ENCODE measurements around the gene IMP3.
A peak's percentile ranks its signal among the peaks of the same experiment; 100 is the strongest.

IMP3 gene

DNA sequence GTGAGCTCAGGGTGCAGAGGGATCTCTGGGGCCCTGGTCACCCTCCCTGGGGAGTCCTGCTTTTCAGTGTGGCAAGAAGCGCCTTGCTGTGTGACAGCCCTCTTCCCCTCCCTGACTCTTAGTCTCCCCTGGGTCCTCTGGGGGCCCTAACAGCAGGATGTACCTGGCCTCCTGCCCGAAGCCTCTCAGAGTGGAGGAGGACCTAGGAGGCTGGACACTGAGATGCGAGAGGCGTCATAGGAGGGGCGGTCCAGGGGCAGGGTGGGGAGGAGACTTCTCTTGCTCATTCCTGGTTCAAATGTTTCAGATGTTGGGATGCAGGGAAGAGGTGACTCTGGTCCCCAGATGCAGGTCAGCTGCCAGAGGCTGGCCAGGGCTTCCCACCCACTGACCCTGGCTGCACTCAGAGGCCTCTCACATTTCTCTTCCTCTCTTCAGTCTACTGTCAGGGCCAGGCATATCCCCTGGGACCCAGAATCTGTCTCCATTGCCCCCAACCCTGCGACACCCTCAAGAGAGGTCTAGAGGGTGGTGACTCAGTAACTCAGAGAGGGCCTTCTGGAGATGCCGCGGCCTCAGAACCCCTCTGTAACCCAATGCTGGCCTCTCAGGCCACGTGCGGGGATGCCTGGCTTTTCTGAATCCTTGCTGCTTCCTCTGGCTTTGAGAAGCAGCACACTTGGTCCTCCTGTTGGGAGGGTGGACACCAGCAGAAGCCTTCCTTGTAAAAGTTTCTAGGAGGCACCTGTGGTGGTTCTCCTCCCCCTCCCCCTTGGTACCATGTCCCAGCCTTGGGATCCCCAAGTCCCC is 33.6 kb upstream of the IMP3 start:
- DNase-seq, result peak in 1 of 51 donors; percentile 15

GRCh38 chr15:75672646-75673425 is 32.8 kb upstream of the IMP3 start:
- peak in 15 of 51 donors; percentile 9 to 42 (median 24) for DNase-seq

DNA sequence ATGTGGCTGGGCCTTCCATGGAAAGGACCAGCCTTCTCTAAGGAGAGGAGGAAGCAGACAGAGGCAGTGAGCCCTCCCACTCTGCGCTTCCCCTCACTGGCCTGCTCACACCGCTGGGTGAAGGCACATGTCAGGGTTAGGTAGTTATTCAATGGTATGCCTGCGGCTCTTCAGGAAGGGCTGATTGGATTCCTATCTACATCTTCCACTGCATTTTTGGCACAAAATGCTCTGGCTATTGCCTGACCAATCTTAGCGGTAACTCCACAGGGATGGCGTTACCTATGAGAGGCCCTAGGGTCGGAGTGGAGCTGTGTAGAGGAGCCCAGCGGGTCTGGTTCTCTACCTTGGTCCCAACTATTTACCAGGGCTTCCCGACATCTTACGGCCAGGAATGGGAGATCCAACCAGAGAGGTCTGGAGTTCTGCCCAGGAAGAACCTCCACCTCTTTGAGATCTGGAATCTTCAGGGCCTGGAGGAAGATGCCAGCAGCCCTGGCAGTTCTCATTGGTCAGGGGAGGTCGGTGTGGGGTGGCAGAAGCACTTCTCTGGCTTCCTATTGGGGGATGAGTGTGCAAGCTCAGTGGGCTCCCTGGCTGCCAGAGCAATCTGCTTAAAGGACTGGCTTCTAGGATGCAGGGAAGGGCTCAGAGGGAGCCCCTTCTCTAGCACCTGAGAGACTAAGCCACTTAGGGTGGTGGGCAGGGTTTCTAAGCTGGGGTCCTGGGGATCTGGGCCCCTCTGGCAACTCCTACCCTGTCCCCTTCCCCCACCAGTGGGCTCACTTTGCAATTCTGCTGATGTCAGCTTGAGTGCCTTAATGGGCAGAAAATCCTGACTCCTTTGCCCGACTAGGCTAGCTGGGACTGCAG is 31.9 kb upstream of the IMP3 start:
- no peak for DNase-seq

DNA sequence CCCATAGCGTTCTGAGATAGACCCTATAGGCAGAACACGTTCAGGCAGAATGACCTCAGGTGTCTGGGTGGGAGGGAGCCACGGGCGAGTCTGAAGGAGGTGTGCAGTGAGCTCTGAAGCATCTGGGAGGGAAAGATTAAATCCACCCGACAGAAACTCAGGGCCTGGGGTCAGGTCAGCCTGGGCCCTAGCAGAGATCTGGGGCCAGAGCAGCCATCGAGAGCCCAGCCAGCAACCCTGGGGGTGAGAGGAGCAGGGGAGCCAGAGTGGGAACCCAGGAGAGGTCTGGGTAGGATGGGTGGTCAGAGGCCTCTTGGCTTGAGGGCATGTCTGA is 29.8 kb upstream of the IMP3 start:
- DNase-seq, result no peak

DNA sequence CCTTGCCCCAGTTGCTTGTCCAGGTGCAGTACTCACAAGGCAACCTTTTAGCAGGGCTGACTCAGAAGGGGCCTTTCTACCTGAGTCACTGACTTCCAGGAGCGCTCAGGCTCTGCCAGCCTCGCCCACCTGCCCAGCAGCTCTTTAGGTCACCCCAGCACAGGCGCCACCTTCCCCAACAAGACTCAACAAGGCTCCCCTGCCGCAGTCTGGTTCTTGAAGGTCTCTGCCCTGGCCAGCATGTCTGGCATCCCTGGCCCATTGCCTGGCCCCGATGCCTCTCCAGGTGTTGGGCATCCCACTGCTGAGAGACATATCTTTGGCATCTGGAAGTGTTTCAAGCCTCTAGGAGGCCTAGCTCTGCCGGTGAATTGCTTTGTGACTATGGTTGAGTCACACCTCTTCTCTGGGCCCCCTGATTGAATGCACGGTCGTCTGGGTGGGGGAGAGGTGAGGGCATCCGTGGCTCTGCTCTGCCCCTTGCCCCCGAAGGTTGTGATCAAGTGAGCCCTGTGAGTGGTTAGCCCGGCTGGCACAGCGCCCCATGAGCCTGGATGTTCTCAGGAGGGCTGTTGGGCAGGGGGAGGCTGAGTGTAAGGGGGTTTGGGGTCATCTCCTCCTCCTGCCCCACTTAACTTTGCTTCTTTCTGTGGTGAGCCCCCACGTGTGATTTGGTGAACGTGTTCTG is 29.3 kb upstream of the IMP3 start:
- no peak for DNase-seq

- no peak for DNase-seq
Observed at GRCh38 chr15:75666823-75667501, 26.9 kb upstream of the IMP3 start.

DNA sequence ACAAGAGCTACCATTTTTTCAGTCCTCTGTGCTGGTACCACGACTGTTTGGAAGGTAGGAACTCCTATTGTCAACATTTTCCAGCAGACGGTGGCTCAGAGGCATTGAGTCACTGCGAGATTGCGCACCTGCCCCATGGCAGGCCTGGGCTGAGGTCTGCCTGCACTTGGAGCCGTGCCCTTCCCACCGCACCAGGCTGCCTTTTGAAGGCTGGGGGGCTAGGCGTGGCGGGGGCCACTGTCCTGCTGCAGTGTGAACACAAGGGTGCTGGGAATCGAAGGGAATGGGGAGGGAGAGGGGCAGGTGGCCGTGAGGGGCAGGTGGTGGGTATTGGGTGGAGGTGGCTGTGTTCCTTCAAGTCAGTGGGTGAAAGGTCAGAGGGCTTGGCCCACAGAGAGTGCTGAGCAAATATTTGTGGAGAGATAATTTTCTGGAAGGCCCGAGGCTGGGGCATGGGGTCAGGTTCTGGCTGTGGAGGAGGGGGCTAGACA is 24.0 kb upstream of the IMP3 start:
- DNase-seq, result no peak

DNA sequence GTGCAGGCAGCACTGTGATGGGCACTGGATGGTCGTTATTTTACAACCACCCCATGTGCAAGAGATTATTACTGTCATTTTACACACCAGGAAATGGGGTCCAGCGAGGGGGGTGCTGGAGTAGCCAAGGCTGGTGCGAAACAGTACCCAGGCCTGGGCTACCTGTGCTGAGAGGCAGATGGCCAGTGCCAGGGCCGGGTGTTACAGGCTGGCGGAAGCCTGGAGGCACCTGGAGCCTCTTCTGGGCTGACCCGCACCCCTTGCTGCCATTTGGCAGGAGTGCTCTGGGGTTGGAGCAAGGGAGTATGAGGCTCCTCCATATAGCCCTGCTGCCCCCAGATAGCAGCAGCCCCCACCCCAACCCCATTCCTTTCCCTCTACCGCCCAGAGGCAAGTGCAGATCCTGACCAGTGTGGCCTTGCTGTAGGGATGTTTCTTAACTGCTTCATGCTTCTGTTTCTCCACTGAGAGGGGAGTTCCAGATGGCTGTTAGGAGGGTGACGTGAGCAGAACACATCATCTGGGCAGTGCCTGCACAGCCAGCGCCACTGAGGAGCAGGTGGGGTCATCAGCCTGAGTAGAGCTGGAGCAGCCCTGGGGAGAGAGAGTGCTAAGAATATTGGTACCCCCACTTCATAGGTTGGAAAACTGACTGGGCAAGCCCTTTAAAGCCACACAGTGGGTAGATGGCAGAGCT is 22.9 kb upstream of the IMP3 start:
- DNase-seq, result no peak

- no peak for DNase-seq
Observed at GRCh38 chr15:75661756-75662140, 21.7 kb upstream of the IMP3 start.

DNA sequence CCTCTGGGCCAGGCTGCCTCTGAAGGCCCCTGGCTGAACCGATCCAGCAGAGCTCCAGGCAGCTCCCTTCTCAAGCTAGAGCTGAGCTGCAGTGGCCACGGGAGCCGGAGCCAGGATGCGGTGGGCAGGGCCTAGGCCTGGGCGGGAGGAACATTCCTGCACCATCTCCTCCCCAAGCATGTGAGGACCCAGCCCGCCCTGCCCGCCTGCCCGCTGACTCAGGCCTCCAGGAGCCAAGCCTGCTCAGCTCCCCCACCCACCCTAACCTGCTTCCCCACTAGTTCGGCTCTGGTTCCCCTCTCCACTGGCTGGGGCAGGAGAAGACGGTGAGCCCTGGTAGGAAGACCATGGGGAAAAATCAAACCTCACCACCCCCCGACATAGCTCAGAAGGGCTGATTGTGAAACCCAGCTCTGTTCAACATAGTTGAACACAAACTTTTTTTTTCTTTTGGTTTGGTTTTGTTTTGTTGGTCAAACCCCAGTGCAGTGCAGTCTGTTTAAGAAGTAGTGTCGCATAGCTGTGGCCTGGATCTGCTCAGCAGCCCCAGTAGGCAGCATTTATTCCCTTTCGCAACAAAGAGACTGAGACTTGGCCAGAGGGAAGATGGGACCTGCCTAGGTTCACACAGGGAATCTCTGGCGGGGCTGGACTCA is 21.2 kb upstream of the IMP3 start:
- peak in 16 of 51 donors; percentile 19 to 62 (median 36) for DNase-seq

GRCh38 chr15:75659928-75660645 is 20.1 kb upstream of the IMP3 start:
- peak in 5 of 51 donors; percentile 12 to 20 (median 20) for DNase-seq

GRCh38 chr15:75659141-75659771 is 19.2 kb upstream of the IMP3 start:
- DNase-seq, result no peak

DNA sequence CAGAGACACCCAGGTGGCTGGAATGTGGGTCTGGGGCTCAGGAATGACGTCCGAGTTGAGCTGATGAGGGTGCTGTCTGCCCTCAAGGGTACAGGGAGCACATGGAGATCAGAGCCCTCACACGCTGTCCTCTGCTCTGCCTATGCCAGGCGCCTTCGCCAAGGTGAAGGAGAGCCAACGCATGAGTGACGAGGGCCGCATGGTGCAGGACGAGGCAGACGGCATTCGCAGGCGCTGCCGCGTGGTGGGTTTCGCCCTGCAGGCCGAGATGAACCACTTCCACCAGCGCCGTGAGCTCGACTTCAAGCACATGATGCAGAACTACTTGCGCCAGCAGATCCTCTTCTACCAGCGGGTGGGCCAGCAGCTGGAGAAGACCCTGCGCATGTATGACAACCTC is 16.8 kb upstream of the IMP3 start:
- DNase-seq, result no peak

GRCh38 chr15:75656331-75656730 is 16.3 kb upstream of the IMP3 start:
- DNase-seq, result no peak

GRCh38 chr15:75655931-75656330 is 15.9 kb upstream of the IMP3 start:
- DNase-seq, result no peak

GRCh38 chr15:75654201-75654907 is 14.3 kb upstream of the IMP3 start:
- DNase-seq, result no peak

DNA sequence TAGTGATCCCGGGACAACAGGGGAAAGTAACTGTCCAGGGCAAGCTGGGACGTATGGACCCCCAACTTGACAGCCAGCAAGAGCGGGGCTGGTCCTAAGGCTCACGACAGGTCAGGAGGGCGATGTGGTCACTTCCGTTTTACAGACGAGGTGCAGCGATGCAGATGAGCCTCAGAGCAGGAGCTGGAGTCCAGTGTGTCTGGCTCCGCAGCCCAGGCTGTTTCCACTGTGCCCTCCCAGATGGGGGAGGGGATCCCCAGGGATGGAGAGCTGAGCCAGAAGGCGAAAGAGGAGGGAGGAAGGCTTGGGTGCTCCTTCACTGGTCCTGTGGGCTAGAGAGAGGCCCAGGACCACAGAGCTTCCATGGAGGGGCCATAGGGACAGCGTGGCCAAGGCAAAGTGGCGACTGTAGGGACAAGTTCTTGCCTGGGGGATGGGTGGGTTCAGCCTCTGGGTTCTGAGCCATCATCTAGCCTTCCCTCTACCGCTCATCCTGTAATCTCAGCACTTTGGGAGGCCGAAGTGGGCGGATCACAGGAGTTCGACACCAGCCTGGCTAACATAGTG is 13.4 kb upstream of the IMP3 start:
- DNase-seq, result no peak
